LNCaP clone FGC (cell line): ENCODE data around the gene WEE1.

Experiments
- DNase-seq: peaks from one replicate; pipeline ENCODE4 v3.0.0-alpha.2; 2011; ENCODE audit warnings: low read depth
- H3K4me3 ChIP-seq: 2 replicates; pipeline ENCODE4 v1.5.1; 2011; ENCODE audit warnings: mild to moderate bottlenecking, low read depth, low read length, control low read depth
- TF ChIP-seq, protein P1 (sequence below): IDR thresholded peaks from 2 replicates; pipeline ENCODE4 v1.5.1; 2012; ENCODE audit warnings: mild to moderate bottlenecking; ENCODE audit not compliant: control insufficient read depth, insufficient read depth; ENCODE audit errors: extremely low read depth

The WEE1 gene

DNA sequence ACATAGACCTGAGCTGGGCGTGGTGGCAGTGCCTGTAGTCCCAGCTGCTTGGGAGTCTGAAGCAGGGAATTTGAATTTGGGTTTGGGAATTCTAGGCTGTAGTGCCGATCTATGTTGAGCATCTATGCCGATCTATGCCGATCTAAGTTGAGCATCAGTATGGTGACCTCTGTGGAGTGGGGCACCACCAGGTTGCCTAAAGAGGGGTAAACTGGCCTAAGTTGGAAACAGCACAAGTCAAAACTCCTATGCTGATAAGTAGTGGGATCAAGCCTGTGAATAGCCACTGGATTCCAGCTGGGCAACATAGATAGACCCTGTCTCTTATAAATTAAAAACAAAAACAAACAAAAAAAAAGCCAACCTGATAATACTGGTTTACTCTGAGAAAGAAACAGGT, 7.4 kb downstream of the WEE1 start:
- no peak overlapping the region for H3K4me3 ChIP-seq
- no peak for DNase-seq
- TF ChIP-seq, protein P1, sequence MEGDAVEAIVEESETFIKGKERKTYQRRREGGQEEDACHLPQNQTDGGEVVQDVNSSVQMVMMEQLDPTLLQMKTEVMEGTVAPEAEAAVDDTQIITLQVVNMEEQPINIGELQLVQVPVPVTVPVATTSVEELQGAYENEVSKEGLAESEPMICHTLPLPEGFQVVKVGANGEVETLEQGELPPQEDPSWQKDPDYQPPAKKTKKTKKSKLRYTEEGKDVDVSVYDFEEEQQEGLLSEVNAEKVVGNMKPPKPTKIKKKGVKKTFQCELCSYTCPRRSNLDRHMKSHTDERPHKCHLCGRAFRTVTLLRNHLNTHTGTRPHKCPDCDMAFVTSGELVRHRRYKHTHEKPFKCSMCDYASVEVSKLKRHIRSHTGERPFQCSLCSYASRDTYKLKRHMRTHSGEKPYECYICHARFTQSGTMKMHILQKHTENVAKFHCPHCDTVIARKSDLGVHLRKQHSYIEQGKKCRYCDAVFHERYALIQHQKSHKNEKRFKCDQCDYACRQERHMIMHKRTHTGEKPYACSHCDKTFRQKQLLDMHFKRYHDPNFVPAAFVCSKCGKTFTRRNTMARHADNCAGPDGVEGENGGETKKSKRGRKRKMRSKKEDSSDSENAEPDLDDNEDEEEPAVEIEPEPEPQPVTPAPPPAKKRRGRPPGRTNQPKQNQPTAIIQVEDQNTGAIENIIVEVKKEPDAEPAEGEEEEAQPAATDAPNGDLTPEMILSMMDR, result no peak

- TF ChIP-seq, protein P1, result no peak
- H3K4me3 ChIP-seq, result no peak overlapping the region
- no peak for DNase-seq
These were observed 8.2 kb downstream of the WEE1 start for GRCh38 chr11:9581556-9582161.

DNA sequence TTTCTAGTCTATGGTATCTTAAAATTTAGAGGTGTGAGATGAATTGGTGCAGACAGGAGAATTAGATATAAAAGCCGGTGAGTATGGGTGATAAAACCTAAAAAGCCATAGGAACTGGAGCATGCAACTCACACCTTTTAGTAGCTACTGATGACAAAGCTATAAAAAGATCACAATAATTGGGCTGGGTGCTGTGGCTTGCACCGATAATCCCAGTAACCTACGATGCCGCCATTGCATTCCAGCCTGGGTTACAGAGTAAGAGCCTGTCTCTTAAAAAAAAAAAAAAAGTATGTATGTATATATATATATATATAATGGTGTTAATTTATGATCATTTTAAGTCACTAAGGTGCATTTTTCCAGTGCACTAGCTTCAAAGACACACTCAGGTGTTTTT, 17.2 kb downstream of the WEE1 start:
- no peak overlapping the region for H3K4me3 ChIP-seq
- no peak for DNase-seq
- TF ChIP-seq, protein P1, result no peak

- TF ChIP-seq, protein P1, result no peak
- H3K4me3 ChIP-seq, result no peak overlapping the region
These were observed 21.0 kb downstream of the WEE1 start for GRCh38 chr11:9594267-9595046.

GRCh38 chr11:9596926-9597464, 23.5 kb downstream of the WEE1 start:
- no peak for DNase-seq
- TF ChIP-seq, protein P1, result no peak
- no peak overlapping the region for H3K4me3 ChIP-seq

More at GRCh38 chr11:9594267-9595046, 21.0 kb downstream of the WEE1 start:
- no peak for DNase-seq

DNA sequence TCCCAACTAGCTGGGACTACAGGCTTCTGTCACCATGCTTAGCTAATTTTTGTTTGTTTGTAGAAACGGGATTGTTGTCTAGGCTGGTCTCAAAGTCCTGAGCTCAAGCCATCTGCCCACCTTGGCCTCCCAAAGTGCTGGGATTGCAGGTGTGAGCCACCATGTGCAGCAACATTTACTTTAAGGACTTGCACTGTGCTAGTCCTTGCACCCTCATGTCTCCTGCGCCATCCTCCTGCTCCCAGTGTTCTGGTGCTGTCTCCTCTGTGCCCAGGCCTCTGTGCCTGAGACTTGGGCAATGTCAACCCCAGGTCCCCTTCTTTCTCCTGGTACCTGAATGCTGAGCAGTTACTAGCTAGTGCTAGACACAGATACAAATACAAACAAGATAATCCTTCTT, 26.7 kb downstream of the WEE1 start:
- TF ChIP-seq, protein P1, result no peak
- H3K4me3 ChIP-seq, result no peak overlapping the region
- DNase-seq, result no peak

GRCh38 chr11:9600644-9601036, 27.2 kb downstream of the WEE1 start:
- DNase-seq, result no peak
- TF ChIP-seq, protein P1, result no peak
- no peak overlapping the region for H3K4me3 ChIP-seq
